ENCODE results near the gene PSMD13. TPM values are rescaled to one million over a fixed set of nuclear protein-coding genes. Genes with fewer than 3 reads are reported as not detected.

Gene PSMD13
- total and polyA plus RNA-seq, 2 of the 13 experiments (the other 11 are each of a cell fraction or from before 2014, with no cell fraction given): 83.0 to 117 TPM

DNA sequence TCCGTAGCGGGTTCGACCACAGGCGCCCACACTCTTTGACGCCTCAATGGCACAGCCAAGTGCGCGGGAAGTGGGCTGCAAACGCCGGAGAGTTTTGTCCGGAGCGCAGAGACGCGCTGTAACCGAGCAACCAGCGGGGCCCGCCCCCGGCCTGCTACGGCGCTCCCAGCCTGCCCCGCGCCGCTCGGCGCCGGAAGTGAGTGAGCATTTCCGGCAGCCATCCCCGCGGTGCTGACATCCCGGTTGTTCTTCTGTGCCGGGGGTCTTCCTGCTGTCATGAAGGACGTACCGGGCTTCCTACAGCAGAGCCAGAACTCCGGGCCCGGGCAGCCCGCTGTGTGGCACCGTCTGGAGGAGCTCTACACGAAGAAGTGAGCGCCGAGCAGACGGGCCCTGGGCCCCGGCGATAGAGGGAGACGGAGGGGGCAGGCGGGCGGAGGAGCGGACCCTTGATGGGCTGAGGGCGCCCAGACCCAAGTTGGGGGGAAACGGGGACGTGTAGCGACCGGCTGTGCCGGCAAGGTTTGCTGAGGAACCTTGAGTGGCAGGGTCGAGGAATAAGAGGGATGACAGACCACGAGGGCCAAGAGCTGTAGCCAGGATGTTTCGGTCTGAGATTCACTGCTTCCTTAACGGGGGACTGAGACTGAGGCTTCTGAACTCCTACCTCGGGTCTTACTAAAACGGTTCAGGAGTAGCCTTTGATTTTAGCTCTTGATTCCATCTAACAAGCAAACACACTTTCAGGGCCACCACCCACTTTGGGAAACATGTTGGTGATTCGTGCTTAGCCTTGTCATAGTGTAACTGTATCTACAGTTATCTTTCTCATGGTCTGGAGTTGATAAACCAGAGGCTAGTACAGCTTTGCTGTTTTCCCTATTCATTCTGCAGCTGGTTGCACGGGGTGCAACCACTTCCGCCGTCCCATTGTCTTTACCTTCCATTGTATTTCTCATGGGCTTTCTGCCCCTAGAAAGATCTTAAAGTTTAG lies at the start of gene PSMD13 (continued):
- TF ChIP-seq FOXJ3 (CRISPR knock-in tag; IDR thresholded peaks at IDR 0.05; ENCODE audit: borderline replicate concordance) (no peak), CERS6 (CRISPR knock-in tag; IDR thresholded peaks at IDR 0.05) (no peak), SP4 (CRISPR knock-in tag; IDR thresholded peaks at IDR 0.05) (peak; percentile 77), ZNF235 (CRISPR knock-in tag; IDR thresholded peaks at IDR 0.05; ENCODE audit: borderline replicate concordance) (peak; percentile 60; the same call in 1 of the 2 replicates), ZIK1 (CRISPR knock-in tag; IDR thresholded peaks at IDR 0.05; ENCODE audit: borderline replicate concordance, low read depth) (0 out of 2 replicates have a peak, but pooled peaks have one; percentile 57), IRX3 (CRISPR knock-in tag; IDR thresholded peaks at IDR 0.05; ENCODE audit: borderline replicate concordance, low read depth) (no peak), BCL6 (CRISPR knock-in tag; IDR thresholded peaks at IDR 0.05) (0 out of 2 replicates have a peak, but pooled peaks have one; percentile 21), DR1 (CRISPR knock-in tag; IDR thresholded peaks at IDR 0.05) (no peak), NR1H2 (CRISPR knock-in tag; IDR thresholded peaks at IDR 0.05; ENCODE audit: borderline replicate concordance, low read depth) (no peak), SOX6 (IDR thresholded peaks at IDR 0.05) (no peak), SOX6 (CRISPR knock-in tag; IDR thresholded peaks at IDR 0.05) (peak; percentile 48; the same call in 1 of the 2 replicates), ZNF260 (CRISPR knock-in tag; IDR thresholded peaks at IDR 0.05; ENCODE audit: borderline replicate concordance, low read depth) (no peak), ZNF10 (CRISPR knock-in tag; IDR thresholded peaks at IDR 0.05; ENCODE audit: borderline replicate concordance, low read depth) (no peak)
- TF ChIP-seq, protein P1, sequence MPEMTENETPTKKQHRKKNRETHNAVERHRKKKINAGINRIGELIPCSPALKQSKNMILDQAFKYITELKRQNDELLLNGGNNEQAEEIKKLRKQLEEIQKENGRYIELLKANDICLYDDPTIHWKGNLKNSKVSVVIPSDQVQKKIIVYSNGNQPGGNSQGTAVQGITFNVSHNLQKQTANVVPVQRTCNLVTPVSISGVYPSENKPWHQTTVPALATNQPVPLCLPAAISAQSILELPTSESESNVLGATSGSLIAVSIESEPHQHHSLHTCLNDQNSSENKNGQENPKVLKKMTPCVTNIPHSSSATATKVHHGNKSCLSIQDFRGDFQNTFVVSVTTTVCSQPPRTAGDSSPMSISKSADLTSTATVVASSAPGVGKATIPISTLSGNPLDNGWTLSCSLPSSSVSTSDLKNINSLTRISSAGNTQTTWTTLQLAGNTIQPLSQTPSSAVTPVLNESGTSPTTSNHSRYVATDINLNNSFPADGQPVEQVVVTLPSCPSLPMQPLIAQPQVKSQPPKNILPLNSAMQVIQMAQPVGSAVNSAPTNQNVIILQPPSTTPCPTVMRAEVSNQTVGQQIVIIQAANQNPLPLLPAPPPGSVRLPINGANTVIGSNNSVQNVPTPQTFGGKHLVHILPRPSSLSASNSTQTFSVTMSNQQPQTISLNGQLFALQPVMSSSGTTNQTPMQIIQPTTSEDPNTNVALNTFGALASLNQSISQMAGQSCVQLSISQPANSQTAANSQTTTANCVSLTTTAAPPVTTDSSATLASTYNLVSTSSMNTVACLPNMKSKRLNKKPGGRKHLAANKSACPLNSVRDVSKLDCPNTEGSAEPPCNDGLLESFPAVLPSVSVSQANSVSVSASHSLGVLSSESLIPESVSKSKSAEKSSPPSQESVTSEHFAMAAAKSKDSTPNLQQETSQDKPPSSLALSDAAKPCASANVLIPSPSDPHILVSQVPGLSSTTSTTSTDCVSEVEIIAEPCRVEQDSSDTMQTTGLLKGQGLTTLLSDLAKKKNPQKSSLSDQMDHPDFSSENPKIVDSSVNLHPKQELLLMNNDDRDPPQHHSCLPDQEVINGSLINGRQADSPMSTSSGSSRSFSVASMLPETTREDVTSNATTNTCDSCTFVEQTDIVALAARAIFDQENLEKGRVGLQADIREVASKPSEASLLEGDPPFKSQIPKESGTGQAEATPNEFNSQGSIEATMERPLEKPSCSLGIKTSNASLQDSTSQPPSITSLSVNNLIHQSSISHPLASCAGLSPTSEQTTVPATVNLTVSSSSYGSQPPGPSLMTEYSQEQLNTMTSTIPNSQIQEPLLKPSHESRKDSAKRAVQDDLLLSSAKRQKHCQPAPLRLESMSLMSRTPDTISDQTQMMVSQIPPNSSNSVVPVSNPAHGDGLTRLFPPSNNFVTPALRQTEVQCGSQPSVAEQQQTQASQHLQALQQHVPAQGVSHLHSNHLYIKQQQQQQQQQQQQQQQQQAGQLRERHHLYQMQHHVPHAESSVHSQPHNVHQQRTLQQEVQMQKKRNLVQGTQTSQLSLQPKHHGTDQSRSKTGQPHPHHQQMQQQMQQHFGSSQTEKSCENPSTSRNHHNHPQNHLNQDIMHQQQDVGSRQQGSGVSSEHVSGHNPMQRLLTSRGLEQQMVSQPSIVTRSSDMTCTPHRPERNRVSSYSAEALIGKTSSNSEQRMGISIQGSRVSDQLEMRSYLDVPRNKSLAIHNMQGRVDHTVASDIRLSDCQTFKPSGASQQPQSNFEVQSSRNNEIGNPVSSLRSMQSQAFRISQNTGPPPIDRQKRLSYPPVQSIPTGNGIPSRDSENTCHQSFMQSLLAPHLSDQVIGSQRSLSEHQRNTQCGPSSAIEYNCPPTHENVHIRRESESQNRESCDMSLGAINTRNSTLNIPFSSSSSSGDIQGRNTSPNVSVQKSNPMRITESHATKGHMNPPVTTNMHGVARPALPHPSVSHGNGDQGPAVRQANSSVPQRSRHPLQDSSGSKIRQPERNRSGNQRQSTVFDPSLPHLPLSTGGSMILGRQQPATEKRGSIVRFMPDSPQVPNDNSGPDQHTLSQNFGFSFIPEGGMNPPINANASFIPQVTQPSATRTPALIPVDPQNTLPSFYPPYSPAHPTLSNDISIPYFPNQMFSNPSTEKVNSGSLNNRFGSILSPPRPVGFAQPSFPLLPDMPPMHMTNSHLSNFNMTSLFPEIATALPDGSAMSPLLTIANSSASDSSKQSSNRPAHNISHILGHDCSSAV (CRISPR knock-in tag; IDR thresholded peaks at IDR 0.05; ENCODE audit: borderline replicate concordance): no peak
- TF ChIP-seq, protein P2, sequence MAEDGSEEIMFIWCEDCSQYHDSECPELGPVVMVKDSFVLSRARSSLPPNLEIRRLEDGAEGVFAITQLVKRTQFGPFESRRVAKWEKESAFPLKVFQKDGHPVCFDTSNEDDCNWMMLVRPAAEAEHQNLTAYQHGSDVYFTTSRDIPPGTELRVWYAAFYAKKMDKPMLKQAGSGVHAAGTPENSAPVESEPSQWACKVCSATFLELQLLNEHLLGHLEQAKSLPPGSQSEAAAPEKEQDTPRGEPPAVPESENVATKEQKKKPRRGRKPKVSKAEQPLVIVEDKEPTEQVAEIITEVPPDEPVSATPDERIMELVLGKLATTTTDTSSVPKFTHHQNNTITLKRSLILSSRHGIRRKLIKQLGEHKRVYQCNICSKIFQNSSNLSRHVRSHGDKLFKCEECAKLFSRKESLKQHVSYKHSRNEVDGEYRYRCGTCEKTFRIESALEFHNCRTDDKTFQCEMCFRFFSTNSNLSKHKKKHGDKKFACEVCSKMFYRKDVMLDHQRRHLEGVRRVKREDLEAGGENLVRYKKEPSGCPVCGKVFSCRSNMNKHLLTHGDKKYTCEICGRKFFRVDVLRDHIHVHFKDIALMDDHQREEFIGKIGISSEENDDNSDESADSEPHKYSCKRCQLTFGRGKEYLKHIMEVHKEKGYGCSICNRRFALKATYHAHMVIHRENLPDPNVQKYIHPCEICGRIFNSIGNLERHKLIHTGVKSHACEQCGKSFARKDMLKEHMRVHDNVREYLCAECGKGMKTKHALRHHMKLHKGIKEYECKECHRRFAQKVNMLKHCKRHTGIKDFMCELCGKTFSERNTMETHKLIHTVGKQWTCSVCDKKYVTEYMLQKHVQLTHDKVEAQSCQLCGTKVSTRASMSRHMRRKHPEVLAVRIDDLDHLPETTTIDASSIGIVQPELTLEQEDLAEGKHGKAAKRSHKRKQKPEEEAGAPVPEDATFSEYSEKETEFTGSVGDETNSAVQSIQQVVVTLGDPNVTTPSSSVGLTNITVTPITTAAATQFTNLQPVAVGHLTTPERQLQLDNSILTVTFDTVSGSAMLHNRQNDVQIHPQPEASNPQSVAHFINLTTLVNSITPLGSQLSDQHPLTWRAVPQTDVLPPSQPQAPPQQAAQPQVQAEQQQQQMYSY (CRISPR knock-in tag; IDR thresholded peaks at IDR 0.05): no peak

Measured in HepG2 (cell line).